ENCODE results near the gene DIAPH2.

GRCh38 chrX:96883608-96884007, 199.0 kb downstream of the DIAPH2 start, which contains the start of gene RPA4:
- TF ChIP-seq CEBPB (IDR thresholded peaks at IDR 0.05; ENCODE audit: low read depth) = no peak
- TF ChIP-seq, protein P1, sequence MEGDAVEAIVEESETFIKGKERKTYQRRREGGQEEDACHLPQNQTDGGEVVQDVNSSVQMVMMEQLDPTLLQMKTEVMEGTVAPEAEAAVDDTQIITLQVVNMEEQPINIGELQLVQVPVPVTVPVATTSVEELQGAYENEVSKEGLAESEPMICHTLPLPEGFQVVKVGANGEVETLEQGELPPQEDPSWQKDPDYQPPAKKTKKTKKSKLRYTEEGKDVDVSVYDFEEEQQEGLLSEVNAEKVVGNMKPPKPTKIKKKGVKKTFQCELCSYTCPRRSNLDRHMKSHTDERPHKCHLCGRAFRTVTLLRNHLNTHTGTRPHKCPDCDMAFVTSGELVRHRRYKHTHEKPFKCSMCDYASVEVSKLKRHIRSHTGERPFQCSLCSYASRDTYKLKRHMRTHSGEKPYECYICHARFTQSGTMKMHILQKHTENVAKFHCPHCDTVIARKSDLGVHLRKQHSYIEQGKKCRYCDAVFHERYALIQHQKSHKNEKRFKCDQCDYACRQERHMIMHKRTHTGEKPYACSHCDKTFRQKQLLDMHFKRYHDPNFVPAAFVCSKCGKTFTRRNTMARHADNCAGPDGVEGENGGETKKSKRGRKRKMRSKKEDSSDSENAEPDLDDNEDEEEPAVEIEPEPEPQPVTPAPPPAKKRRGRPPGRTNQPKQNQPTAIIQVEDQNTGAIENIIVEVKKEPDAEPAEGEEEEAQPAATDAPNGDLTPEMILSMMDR (IDR thresholded peaks at IDR 0.05 in 2 of 3, conservative IDR thresholded peaks at IDR 0.05 in 1 of 3; ENCODE audit: borderline replicate concordance in 1 of 3, insufficient read depth in 1 of 3, low read depth in 2 of 3, low read length in 2 of 3) = no peak
- no peak for TF ChIP-seq SIN3A (IDR thresholded peaks at IDR 0.05; ENCODE audit: low read depth)
- TF ChIP-seq EZH2phosphoT487 (IDR thresholded peaks at IDR 0.05; ENCODE audit: borderline replicate concordance) = no peak
- TF ChIP-seq POLR2AphosphoS5 (IDR thresholded peaks at IDR 0.05; ENCODE audit: low read depth, low read length) = no peak
- TF ChIP-seq POLR2A (IDR thresholded peaks at IDR 0.05; ENCODE audit: borderline replicate concordance, extremely low read depth, insufficient read depth, insufficient read length) = no peak
- no peak for TF ChIP-seq EZH2 (IDR thresholded peaks at IDR 0.05)
- no peak for TF ChIP-seq ATF3 (IDR thresholded peaks at IDR 0.05)
- TF ChIP-seq, protein P2, sequence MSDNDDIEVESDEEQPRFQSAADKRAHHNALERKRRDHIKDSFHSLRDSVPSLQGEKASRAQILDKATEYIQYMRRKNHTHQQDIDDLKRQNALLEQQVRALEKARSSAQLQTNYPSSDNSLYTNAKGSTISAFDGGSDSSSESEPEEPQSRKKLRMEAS (IDR thresholded peaks at IDR 0.05) = no peak
- TF ChIP-seq REST (IDR thresholded peaks at IDR 0.05; ENCODE audit: low read depth) = no peak

All from HCT116 (cell line).